Activated gamma-delta T cell (primary cell): ENCODE measurements around the gene CHST12.
"Not testable (repeated sequence)": the region's sequence is repeated elsewhere in the genome, so short reads cannot be mapped to it uniquely, and the experiment has no call there.

ENCODE experiments used
- DNase-seq: peaks from one replicate; lab custom pipeline; 2025; lab: John Stamatoyannopoulos, UW

Gene CHST12

DNA sequence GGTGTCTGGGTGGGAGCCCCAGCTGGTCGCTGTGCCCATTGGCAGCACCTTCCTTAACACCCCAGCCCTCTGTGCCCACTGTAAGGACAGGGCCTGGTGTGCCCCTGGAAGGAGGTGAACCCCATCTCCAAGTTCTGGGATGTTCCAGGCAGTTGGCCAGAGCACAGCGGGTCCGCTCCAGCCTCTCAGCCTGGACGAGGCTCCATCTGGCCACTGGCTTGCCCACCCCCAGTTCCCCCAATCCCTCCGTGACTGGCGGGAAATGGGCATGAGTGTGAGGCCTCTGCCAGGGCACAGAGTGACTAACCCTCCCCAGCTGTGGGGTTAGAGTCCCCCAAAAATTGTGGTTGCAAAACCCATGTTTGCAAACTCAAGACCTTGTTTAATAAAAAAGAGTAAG lies 57.2 kb downstream of the CHST12 start:
- DNase-seq: no peak

- DNase-seq: no peak
Measured at GRCh38 chr7:2461268-2462026, 58.0 kb downstream of the CHST12 start.

GRCh38 chr7:2462731-2463130 lies 59.3 kb downstream of the CHST12 start:
- no peak for DNase-seq

- no peak for DNase-seq
Measured at GRCh38 chr7:2465928-2466327, 62.5 kb downstream of the CHST12 start.

DNA sequence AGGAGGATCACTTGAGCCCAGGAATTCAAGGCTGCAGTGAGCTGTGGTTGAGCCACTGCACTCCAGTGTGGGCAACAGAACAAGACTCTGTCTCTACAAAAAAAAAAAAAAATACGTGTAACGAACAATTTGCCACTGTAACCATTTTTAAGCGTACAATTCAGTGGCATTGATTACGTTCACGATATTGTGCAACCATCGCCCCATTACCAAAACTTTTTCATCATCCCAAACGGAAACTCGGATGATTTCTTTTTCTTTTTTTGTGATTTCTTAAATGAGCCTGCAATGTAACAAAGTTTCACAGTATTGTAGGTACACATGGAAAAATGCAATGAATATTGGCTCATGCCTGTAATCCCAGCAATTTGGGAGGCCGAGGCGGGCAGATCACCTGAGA lies 63.3 kb downstream of the CHST12 start:
- DNase-seq: no peak

GRCh38 chr7:2468227-2468626 lies 64.8 kb downstream of the CHST12 start:
- DNase-seq: no peak

- not testable (repeated sequence) for DNase-seq
Measured at GRCh38 chr7:2469460-2470203, 66.2 kb downstream of the CHST12 start.

DNA sequence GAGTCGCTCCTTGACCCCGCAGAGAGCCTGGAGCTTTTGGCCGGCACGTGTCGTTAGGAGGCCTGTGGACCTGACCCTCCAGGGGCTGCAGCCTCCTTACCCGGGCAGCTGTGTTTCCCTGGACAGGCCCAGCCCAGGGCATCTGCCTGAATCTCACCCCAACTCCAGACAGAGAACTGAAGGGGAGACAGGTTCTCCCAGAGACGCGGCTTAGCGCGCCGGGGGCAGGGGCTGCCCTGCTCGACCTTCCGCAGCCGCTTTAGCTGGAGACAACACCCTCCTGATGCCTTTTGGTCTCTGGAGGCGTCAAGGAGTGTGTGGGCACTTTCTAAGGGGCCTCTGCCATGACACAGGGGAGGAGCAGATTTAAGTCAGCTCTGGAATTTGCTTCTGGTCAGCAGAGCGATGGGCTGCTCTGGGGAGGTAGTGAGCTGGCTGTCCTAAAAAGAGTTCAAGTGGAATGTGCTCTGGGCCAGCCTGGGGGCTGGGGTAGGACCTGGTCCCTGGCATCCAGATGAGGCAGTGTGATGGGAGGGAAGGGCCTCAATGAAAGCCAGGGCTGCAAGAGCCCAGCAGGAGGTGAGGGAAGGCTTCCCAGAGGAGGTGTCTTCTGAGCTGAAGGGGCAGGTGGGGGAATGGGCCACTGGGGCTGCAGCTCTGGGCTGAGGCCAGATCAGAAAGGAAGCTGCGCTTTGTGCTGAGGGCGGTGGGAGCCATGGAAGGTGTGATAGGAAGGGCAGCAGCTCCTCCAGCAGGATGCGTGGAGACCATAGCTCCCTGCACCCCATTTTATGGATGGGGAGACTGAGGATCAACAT lies 67.0 kb downstream of the CHST12 start:
- DNase-seq: no peak

GRCh38 chr7:2471022-2471329 lies 67.6 kb downstream of the CHST12 start:
- no peak for DNase-seq

- no peak for DNase-seq
Measured at GRCh38 chr7:2471396-2471795, 68.0 kb downstream of the CHST12 start.

DNA sequence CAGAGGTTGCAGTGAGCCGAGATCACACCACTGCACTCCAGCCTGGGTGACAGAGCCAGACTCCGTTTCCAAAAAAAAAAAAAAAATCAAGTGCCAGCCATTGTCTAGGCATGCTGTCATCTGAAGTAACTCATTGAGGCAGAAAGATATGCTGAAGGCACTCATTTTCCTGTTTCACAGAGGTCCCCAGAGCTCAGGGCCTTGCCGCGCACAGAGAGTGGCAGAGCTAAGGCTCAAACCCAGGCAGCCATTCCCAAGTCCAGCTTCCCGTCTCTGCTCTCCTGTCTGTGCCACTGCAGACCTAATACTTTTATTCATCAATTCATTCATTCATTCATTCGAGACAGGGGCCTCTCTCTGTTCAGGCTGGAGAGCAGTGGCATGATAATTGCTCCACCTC lies 69.3 kb downstream of the CHST12 start:
- no peak for DNase-seq

- DNase-seq: no peak
Measured at GRCh38 chr7:2473496-2474180, 70.2 kb downstream of the CHST12 start.

GRCh38 chr7:2474224-2474623 lies 70.8 kb downstream of the CHST12 start:
- DNase-seq: no peak

GRCh38 chr7:2474813-2475677 lies 71.6 kb downstream of the CHST12 start:
- DNase-seq: no peak

GRCh38 chr7:2475678-2476015 lies 72.2 kb downstream of the CHST12 start:
- no peak for DNase-seq

- DNase-seq: no peak
Measured at GRCh38 chr7:2476298-2476697, 72.9 kb downstream of the CHST12 start, which contains the start of gene GRIFIN. GRIFIN (minus strand) TSS chr7:2476398; CDS start chr7:2476383, 15 bp downstream.

DNA sequence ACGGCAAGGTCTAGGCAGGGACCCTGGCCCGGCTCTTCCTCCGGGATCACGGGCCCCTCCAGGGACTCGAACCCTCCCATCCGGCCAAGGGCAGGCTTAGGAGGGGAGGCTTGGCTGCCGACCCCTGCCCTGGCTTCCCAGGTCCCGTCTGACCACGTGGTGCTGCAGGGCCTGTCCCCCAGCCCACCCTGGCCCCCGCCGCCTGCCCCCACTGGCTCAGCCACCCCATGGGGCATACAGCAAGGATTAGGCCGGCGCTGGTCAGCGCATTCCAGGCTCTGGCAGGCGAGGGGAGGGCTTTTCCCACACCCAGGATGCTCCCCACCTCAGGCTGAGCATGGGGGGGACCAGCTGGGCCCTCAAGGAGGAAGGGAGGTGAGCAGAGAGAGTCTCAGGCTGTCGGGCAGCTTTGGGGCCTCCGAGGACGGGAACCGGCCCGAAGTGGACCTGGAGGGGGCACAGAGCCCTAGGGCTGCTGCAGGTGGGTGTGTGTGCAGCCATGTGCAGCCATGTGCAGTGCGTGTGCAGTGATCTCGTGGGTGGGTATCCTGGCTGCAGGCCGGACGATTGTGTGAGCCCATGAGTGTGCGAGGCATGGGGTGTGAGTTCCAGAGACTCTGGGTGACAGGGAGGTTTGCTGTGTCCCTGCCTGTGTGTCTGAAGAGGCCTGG lies 73.5 kb downstream of the CHST12 start:
- no peak for DNase-seq

- peak; percentile 36 for DNase-seq
Measured at GRCh38 chr7:2477447-2478398, 74.3 kb downstream of the CHST12 start.

- DNase-seq: no peak
Measured at GRCh38 chr7:2478399-2478785, 75.0 kb downstream of the CHST12 start.

- no peak for DNase-seq
Measured at GRCh38 chr7:2478800-2479199, 75.4 kb downstream of the CHST12 start.
